SJCRH30 (cell line): ENCODE measurements around the gene ATP6V0C. TPM values are rescaled to one million over a fixed set of nuclear protein-coding genes. Genes with fewer than 3 reads are reported as not detected.
A peak's percentile ranks its signal among the peaks of the same experiment; 100 is the strongest.

Experiments used
- DNase-seq, 2 experiments: peaks; one replicate each; pipeline ENCODE4 v3.0.0-alpha.2; 2015 to 2020
- H3K27ac ChIP-seq: fragments of 250-450 bp; sonication (Bioruptor Pico); 2 replicates; pipeline ENCODE4 v1.5.1; 2020; ENCODE audit warnings: mild to moderate bottlenecking, moderate library complexity
- H3K27me3 ChIP-seq: fragments of 250-450 bp; sonication (Bioruptor Pico); 2 replicates; pipeline ENCODE4 v1.5.1; 2020; ENCODE audit warnings: mild to moderate bottlenecking, moderate library complexity
- H3K36me3 ChIP-seq: fragments of 250-450 bp; sonication (Bioruptor Pico); 2 replicates; pipeline ENCODE4 v1.5.1; 2020; ENCODE audit warnings: mild to moderate bottlenecking, moderate library complexity
- H3K4me1 ChIP-seq: fragments of 250-450 bp; sonication (Bioruptor Pico); 2 replicates; pipeline ENCODE4 v1.5.1; 2020; ENCODE audit warnings: mild to moderate bottlenecking, moderate library complexity
- H3K4me3 ChIP-seq: fragments of 250-450 bp; sonication (Bioruptor Pico); 2 replicates; pipeline ENCODE4 v1.5.1; 2020; ENCODE audit warnings: mild to moderate bottlenecking, moderate library complexity
- H3K9me3 ChIP-seq: fragments of 250-450 bp; sonication (Bioruptor Pico); replicated peaks from 2 replicates; pipeline ENCODE4 v1.5.1; 2020; ENCODE audit warnings: mild to moderate bottlenecking, moderate library complexity
- total RNA-seq: library from RNA; depleted of rRNA; stranded (reverse); fragments of >200 nt; shearing (Covaris generic); gene quantifications from 2 replicates; pipeline ENCODE4 v1.2.3, GENCODE V29; 2014; rRNA removed

The ATP6V0C gene
- 28.7 and 28.8 TPM in 2 replicates for total RNA-seq

- H3K4me3 ChIP-seq: peak within 1 kb of the TSS; percentile 83
- peaks cover 12% of the 10 kb centered on the region; the same call in 1 of the 2 replicates for H3K4me1 ChIP-seq
- H3K36me3 ChIP-seq: no peaks in the 10 kb centered on the region
- peak within 1 kb of the TSS; percentile 69 for H3K27ac ChIP-seq
- peak; percentile 87 to 89 for DNase-seq
- H3K27me3 ChIP-seq: no peaks in the 10 kb centered on the region
- no peaks in the 10 kb centered on the region for H3K9me3 ChIP-seq
Measured at GRCh38 chr16:2513405-2514332, at the start of gene ATP6V0C. Gene ATP6V0C, plus strand, starts transcription at chr16:2513952. Its CDS starts 152 bp downstream, at chr16:2514104.

DNA sequence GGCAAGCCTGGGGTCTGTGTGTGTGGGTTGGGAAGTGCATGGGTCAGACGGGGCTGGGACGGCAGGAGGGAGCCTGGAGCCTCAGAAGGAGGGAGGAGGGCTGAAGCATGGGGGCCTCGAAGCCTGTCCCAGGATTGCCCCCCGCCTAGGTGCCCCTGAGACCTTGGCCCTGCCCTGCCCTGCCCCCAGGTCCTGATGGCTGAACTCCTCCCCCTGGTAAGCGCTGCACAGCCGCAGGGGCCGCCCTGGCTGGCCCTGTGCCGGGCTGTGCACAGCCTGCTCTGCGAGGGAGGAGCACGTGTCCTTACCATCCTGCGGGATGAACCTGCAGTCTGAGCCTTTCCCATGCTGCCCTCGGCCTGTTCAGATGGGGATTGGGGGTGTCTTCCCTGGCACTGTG lies 49.4 kb upstream of the ATP6V0C start:
- Histone ChIP-seq H3K27me3 (no peaks in the 10 kb centered on the region), H3K4me3 (no peak overlapping the region), H3K9me3 (no peaks in the 10 kb centered on the region), H3K36me3 (no peaks in the 10 kb centered on the region), H3K27ac (no peak overlapping the region), H3K4me1 (peaks cover 19% of the 10 kb centered on the region)
- no peak for DNase-seq

- H3K4me1 ChIP-seq: peaks cover 33% of the 10 kb centered on the region
Measured at GRCh38 chr16:2465653-2466415, 47.9 kb upstream of the ATP6V0C start.

GRCh38 chr16:2466667-2467527 lies 46.9 kb upstream of the ATP6V0C start:
- peak overlapping the region; percentile 60 for H3K4me3 ChIP-seq
- H3K9me3 ChIP-seq: no peaks in the 10 kb centered on the region
- peaks cover 33% of the 10 kb centered on the region for H3K4me1 ChIP-seq
- no peaks in the 10 kb centered on the region for H3K27me3 ChIP-seq
- peak overlapping the region; percentile 90 for H3K27ac ChIP-seq
- H3K36me3 ChIP-seq: no peaks in the 10 kb centered on the region
- no peak for DNase-seq

More at GRCh38 chr16:2465653-2466415, 47.9 kb upstream of the ATP6V0C start:
- Histone ChIP-seq H3K4me3 (no peak overlapping the region), H3K27ac (no peak overlapping the region), H3K9me3 (no peaks in the 10 kb centered on the region), H3K36me3 (no peaks in the 10 kb centered on the region), H3K27me3 (no peaks in the 10 kb centered on the region)
- DNase-seq: peak; percentile 28 to 40

- peak; percentile 87 to 88 for DNase-seq
- no peaks in the 10 kb centered on the region for H3K9me3 ChIP-seq
- H3K36me3 ChIP-seq: no peaks in the 10 kb centered on the region
- H3K4me1 ChIP-seq: peaks cover 39% of the 10 kb centered on the region
- peak overlapping the region; percentile 60 for H3K4me3 ChIP-seq
- H3K27ac ChIP-seq: peak overlapping the region; percentile 90
- no peaks in the 10 kb centered on the region for H3K27me3 ChIP-seq
Measured at GRCh38 chr16:2467528-2468232, 46.1 kb upstream of the ATP6V0C start.

GRCh38 chr16:2468233-2468724 lies 45.5 kb upstream of the ATP6V0C start:
- Histone ChIP-seq H3K4me1 (peaks cover 39% of the 10 kb centered on the region), H3K9me3 (no peaks in the 10 kb centered on the region), H3K4me3 (peak overlapping the region; percentile 60), H3K36me3 (no peaks in the 10 kb centered on the region), H3K27ac (peak overlapping the region; percentile 90), H3K27me3 (no peaks in the 10 kb centered on the region)
- peak; percentile 68 to 76 for DNase-seq

DNA sequence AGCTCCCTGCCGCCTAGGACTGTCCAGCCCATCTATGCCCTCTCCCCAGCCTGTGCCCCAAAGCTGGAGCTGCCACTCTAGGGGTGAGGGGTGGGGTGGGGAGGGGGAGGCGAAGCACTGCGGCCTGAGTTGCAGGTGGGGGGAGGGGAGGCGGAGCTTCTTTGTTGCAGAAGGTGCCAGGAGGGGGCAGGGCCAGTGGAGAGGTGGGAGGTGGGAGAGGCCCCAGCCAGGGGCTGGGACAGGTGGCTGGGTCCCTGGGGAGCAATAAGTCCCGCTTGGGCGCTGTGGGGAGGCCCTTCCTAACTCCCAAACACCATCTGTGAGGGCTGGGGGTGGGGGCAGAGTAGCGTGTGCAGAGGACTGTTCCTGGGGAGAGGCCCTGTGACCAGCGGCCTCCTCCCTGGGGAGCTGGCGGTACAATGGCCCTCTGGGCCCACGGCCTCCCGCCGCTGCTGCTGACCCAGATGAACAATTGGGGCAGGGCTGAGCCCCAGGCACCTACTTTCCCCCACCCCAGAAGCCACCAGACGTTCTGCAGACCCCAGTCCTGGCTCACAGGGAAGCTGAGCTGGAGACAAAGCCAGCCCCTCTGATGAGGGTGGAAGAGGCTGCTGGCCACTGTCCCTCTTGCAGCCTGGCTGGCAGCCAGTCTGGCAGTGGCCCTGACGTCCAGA lies 44.9 kb upstream of the ATP6V0C start:
- H3K9me3 ChIP-seq: no peaks in the 10 kb centered on the region
- DNase-seq: peak; percentile 93 to 95
- H3K4me1 ChIP-seq: peaks cover 39% of the 10 kb centered on the region
- no peaks in the 10 kb centered on the region for H3K27me3 ChIP-seq
- H3K4me3 ChIP-seq: peak overlapping the region; percentile 60
- no peaks in the 10 kb centered on the region for H3K36me3 ChIP-seq
- peak overlapping the region; percentile 90 for H3K27ac ChIP-seq

DNA sequence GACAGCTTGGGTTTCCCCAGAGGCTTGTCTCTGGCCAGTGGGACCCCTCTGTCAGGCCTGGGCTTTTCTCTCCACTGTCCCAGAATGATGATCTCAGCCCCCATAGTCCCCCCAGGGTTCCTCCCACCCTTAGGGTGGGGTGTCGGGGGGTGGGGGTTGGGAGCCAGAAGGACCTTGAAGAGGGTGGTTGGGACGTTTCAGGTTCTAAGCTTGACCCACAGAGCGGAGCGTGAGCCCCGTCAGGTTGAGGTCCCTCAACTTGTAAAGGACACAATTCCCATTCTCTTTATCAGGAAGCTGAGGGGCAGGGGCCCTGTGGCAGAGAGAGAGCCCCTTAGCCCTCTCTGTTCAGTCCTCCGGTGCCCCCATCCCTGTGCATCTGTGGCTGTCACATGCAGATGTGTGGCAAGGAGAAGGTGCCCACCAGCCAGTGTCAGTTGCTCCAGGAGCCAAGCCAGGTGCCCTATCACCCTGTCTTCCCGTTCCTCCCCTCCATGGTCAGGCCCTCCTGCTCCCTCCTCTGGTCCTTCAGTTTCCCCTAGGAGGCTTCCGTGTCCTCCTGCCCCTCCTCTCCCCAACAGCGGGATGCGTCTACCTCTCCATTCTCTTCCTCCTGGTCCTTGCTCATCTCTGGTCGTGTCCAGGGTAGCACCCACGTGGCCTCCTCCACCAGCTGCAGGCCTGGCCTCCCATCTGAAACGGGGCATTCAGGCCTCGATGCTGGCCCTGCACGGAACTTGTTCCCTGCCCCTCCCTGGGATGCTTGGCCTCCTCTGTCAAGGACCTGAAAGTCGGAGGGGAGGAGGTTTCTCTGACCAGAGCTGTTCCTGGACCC lies 44.1 kb upstream of the ATP6V0C start:
- H3K27ac ChIP-seq: peak overlapping the region; percentile 90
- H3K9me3 ChIP-seq: no peaks in the 10 kb centered on the region
- H3K4me1 ChIP-seq: peaks cover 41% of the 10 kb centered on the region
- H3K27me3 ChIP-seq: no peaks in the 10 kb centered on the region
- H3K36me3 ChIP-seq: no peaks in the 10 kb centered on the region
- H3K4me3 ChIP-seq: peak overlapping the region; percentile 60
- peak; percentile 44 to 54 for DNase-seq

DNA sequence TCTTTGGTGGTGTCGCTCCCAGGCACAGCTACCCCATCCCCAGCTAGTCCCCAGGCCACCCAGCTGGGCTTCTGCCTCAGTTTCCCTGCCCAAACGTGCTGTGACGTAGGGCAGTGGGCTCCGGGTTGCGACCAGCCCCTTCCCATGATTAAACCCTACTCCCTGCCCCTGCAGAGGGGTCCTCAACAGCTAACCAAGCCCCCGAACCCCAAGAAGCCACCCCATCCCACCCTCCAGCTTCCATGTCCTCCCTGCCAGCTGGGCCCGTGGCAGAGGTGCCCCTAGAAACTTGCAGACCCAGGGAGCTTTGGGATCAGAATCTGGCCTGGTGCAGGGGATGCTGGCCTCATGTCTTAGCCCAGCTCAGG lies 43.5 kb upstream of the ATP6V0C start:
- no peaks in the 10 kb centered on the region for H3K36me3 ChIP-seq
- H3K9me3 ChIP-seq: no peaks in the 10 kb centered on the region
- no peak for DNase-seq
- H3K27me3 ChIP-seq: no peaks in the 10 kb centered on the region
- peaks cover 41% of the 10 kb centered on the region for H3K4me1 ChIP-seq
- H3K4me3 ChIP-seq: no peak overlapping the region
- H3K27ac ChIP-seq: peak overlapping the region; percentile 90; the same call in 1 of the 2 replicates

DNA sequence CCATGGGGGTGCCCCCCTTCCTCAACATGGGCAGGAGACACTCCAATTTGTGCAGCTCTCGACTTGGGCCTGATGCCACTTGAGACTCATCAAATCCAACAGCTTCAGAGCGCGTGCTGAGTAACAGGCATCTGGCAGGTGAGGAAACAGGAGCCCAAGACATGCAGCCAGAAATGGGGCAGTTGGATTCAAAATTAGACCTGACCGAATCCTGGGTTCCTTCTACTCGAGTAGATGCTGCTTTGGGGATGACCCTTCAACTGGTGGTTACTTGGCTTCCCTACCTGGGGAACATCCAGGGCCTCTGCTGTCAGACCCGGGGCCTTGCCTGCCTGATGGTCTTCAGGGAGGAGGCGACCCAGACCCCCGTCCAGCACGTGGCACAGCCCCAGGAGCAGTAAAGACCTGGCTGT lies 43.1 kb upstream of the ATP6V0C start:
- Histone ChIP-seq H3K4me1 (peaks cover 41% of the 10 kb centered on the region), H3K36me3 (no peaks in the 10 kb centered on the region), H3K4me3 (no peak overlapping the region), H3K27me3 (no peaks in the 10 kb centered on the region), H3K9me3 (no peaks in the 10 kb centered on the region), H3K27ac (no peak overlapping the region; the same call in 1 of the 2 replicates)
- peak; percentile 37 to 65 for DNase-seq

DNA sequence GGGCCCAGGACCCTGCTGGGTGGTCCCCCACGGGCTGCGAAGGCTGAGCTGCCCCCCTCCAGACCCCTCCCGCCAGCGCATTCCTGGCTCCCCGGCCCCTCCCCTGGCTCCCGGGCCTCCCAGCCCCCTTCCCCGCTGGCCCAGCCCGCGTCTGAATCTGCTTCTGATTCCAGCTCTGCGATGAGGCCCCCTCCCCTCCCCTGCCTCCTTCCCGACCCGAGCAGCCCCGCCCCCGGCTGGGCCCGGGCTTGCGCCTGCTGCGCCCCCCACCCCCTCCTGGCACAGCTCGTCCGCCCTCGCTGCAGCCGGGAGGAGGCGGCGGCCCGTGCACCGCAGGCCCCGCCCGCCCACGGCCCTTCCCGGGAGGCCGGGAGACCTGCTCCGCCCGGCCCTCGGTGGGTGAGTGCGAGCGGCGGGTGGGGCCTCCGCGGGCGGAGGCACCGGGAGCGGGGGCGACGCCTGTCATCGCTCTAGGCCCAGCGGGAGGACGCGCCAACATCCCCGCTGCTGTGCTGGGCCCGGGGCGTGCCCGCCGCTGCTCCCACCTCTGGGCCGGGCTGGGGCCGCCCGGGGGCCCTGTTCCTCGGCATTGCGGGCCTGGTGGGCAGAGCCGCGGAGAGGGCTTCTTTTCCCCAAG lies 42.6 kb upstream of the ATP6V0C start, which contains the start of gene NTN3:
Gene NTN3 (plus strand): TSS at position 282 of the 637 bp plus-strand sequence. CDS start 405 bp downstream, outside the sequence.
- peaks cover 41% of the 10 kb centered on the region for H3K4me1 ChIP-seq
- no peak within 1 kb of the TSS; the same call in 1 of the 2 replicates for H3K27ac ChIP-seq

More for the DNA sequence above, 42.6 kb upstream of the ATP6V0C start, which contains the start of gene NTN3:
- peak; percentile 36 to 68 for DNase-seq
- Histone ChIP-seq H3K9me3 (no peaks in the 10 kb centered on the region), H3K27me3 (no peaks in the 10 kb centered on the region), H3K36me3 (no peaks in the 10 kb centered on the region), H3K4me3 (peak within 1 kb of the TSS; percentile 51)
